ENCODE results near the gene KCNK17. TPM values are rescaled to one million over a fixed set of nuclear protein-coding genes. Genes with fewer than 3 reads are reported as not detected.
A peak's percentile ranks its signal among the peaks of the same experiment; 100 is the strongest.

KCNK17 gene, protein sequence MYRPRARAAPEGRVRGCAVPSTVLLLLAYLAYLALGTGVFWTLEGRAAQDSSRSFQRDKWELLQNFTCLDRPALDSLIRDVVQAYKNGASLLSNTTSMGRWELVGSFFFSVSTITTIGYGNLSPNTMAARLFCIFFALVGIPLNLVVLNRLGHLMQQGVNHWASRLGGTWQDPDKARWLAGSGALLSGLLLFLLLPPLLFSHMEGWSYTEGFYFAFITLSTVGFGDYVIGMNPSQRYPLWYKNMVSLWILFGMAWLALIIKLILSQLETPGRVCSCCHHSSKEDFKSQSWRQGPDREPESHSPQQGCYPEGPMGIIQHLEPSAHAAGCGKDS
- not detected in 2 replicates for polyA plus RNA-seq (2013)

DNA sequence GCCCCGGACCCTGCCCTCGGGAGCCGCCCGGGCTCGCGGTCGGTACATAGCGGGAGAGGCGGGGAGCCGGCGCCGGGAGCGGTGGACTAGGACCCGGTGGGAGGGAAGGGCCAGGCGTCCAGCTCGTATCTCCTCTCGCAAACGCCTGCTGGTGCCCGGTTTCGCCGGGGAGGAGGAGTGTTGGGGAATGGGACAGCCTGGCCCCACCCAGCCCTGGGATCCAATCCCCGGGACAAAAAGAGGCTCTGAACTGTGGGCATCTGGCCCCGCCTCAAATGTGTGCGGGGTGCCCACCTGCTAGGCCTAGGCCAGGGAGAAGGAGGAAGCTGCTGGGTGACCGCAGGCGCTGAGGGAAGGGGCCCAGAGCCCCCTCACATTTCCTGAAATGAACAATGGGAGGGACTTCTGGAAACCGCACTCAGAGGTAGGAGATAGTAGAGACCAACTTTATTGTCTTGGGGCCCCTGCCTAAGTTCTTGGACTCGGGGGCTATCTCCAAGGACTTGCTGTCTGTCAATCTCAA is at the start of gene KCNK17:
KCNK17 (minus strand) TSS at position 147 of the 523 bp plus-strand sequence; CDS start at position 48, 99 bp downstream.
- Histone ChIP-seq H2BK12ac (ENCODE audit: low read length) (no peak within 1 kb of the TSS), H3K36me3 (ENCODE audit: control insufficient read depth in 1 of 2, insufficient read depth in 2 of 2, low read length in 2 of 2) (no peaks in the 10 kb centered on the region), H4K91ac (ENCODE audit: low read depth, low read length) (no peak within 1 kb of the TSS), H2AFZ (ENCODE audit: insufficient read depth, low read length, poor library complexity) (no peak within 1 kb of the TSS), H3K4me1 (ENCODE audit: control insufficient read depth in 1 of 2, insufficient read depth in 2 of 2, low read length in 2 of 2) (peaks cover 0 to 2% of the 10 kb centered on the region in 2 experiments), H3K9me3 (ENCODE audit: insufficient read depth, low read depth, low read length) (peaks cover 11% of the 10 kb centered on the region), H3K79me1 (ENCODE audit: low read length) (no peaks in the 10 kb centered on the region), H3K9ac (ENCODE audit: low read length) (no peak within 1 kb of the TSS), H3K27me3 (ENCODE audit: insufficient read depth, low read length) (peaks cover 40% of the 10 kb centered on the region), H3K14ac (ENCODE audit: low read length) (no peak within 1 kb of the TSS), H4K12ac (ENCODE audit: low read depth, low read length) (no peak within 1 kb of the TSS), H2BK5ac (ENCODE audit: low read depth, low read length, poor library complexity) (no peak within 1 kb of the TSS), H3K4ac (ENCODE audit: low read depth, low read length) (no peak within 1 kb of the TSS), H3K4me3 (ENCODE audit: low read depth, low read length) (no peak within 1 kb of the TSS), H3K27ac (ENCODE audit: low read depth, low read length) (no peak within 1 kb of the TSS), H3K23ac (ENCODE audit: low read length) (no peak within 1 kb of the TSS), H4K8ac (ENCODE audit: low read depth, low read length) (no peak within 1 kb of the TSS), H2AK5ac (ENCODE audit: low read length) (no peak within 1 kb of the TSS), H2BK120ac (ENCODE audit: insufficient read depth, low read length, poor library complexity) (no peak within 1 kb of the TSS), H3K79me2 (ENCODE audit: control insufficient read depth, insufficient read depth, low read length, poor library complexity) (no peaks in the 10 kb centered on the region), H3K18ac (ENCODE audit: low read length) (no peak within 1 kb of the TSS), H3K4me2 (ENCODE audit: low read length) (peak within 1 kb of the TSS; percentile 45)
- WGBS (ENCODE audit: extremely low coverage, insufficient coverage, insufficient read length): no CpG with 5 or more reads among the region's 28 CpGs
- DNase-seq: no peak

DNA sequence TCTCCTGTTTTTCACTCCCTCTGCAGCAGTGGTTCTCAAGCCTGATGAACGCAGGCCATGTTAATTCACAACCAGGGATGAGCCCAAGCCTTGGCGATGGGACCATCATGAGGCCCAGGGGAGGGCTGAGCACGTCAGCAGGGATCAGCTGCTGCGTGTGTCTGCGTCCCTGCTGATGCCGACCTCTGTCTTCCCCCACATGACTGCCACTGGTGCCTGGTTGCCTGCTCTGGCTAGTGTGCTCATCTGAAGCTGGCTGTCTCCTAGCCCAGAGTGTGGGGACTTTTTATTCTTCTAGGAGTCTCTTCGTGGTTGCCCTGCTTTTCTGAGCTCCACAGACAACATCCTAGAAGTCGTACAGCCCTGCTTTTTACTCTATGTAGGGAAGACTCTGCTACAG is 49.1 kb upstream of the KCNK17 start:
- Histone ChIP-seq H3K4ac (ENCODE audit: low read depth, low read length) (no peak overlapping the region), H3K27ac (ENCODE audit: low read depth, low read length) (no peak overlapping the region), H3K9ac (ENCODE audit: low read length) (no peak overlapping the region), H3K4me3 (ENCODE audit: low read depth, low read length) (no peak overlapping the region), H4K12ac (ENCODE audit: low read depth, low read length) (no peak overlapping the region), H2AK5ac (ENCODE audit: low read length) (no peak overlapping the region), H3K79me1 (ENCODE audit: low read length) (no peaks in the 10 kb centered on the region), H3K4me1 (ENCODE audit: control insufficient read depth in 1 of 2, insufficient read depth in 2 of 2, low read length in 2 of 2) (no peaks in the 10 kb centered on the region), H3K4me2 (ENCODE audit: low read length) (no peak overlapping the region), H4K91ac (ENCODE audit: low read depth, low read length) (no peak overlapping the region), H2AFZ (ENCODE audit: insufficient read depth, low read length, poor library complexity) (no peak overlapping the region), H3K9me3 (ENCODE audit: insufficient read depth, low read depth, low read length) (no peaks in the 10 kb centered on the region), H3K79me2 (ENCODE audit: control insufficient read depth, insufficient read depth, low read length, poor library complexity) (no peaks in the 10 kb centered on the region), H2BK5ac (ENCODE audit: low read depth, low read length, poor library complexity) (no peak overlapping the region), H4K8ac (ENCODE audit: low read depth, low read length) (no peak overlapping the region), H2BK120ac (ENCODE audit: insufficient read depth, low read length, poor library complexity) (no peak overlapping the region), H3K27me3 (ENCODE audit: insufficient read depth, low read length) (no peaks in the 10 kb centered on the region), H2BK12ac (ENCODE audit: low read length) (no peak overlapping the region), H3K14ac (ENCODE audit: low read length) (no peak overlapping the region), H3K36me3 (ENCODE audit: control insufficient read depth in 1 of 2, insufficient read depth in 2 of 2, low read length in 2 of 2) (no peaks in the 10 kb centered on the region), H3K18ac (ENCODE audit: low read length) (no peak overlapping the region), H3K23ac (ENCODE audit: low read length) (no peak overlapping the region)
- WGBS (ENCODE audit: extremely low coverage, insufficient coverage, insufficient read length): no CpG with 5 or more reads among the region's 8 CpGs
- no peak for DNase-seq

DNA sequence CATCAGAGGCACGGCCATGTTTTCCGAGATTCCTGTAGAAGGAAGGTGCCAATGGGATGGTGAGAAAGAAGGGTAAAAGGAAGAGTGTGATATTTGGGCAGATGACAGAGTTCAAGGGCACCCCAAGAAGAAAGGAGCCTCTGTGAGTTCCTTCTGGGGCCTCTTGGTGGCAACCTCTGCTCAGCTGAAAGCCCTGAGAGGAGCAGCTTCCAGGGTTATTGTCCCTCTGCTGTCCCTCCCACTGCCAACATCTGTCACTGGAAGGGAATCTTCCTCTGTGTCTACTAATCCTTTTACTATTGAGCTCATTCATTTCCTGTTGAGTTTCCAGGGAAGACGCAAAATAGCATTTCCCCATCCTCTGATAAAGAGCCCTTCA is 48.3 kb upstream of the KCNK17 start:
- WGBS (ENCODE audit: extremely low coverage, insufficient coverage, insufficient read length): no CpG with 5 or more reads among the region's 3 CpGs
- Histone ChIP-seq H4K12ac (ENCODE audit: low read depth, low read length) (no peak overlapping the region), H4K8ac (ENCODE audit: low read depth, low read length) (no peak overlapping the region), H3K9me3 (ENCODE audit: insufficient read depth, low read depth, low read length) (no peaks in the 10 kb centered on the region), H3K23ac (ENCODE audit: low read length) (no peak overlapping the region), H3K4ac (ENCODE audit: low read depth, low read length) (no peak overlapping the region), H3K4me2 (ENCODE audit: low read length) (no peak overlapping the region), H3K4me3 (ENCODE audit: low read depth, low read length) (no peak overlapping the region), H2AK5ac (ENCODE audit: low read length) (no peak overlapping the region), H3K4me1 (ENCODE audit: control insufficient read depth in 1 of 2, insufficient read depth in 2 of 2, low read length in 2 of 2) (no peaks in the 10 kb centered on the region), H4K91ac (ENCODE audit: low read depth, low read length) (no peak overlapping the region), H2AFZ (ENCODE audit: insufficient read depth, low read length, poor library complexity) (no peak overlapping the region), H2BK120ac (ENCODE audit: insufficient read depth, low read length, poor library complexity) (no peak overlapping the region), H2BK5ac (ENCODE audit: low read depth, low read length, poor library complexity) (no peak overlapping the region), H3K14ac (ENCODE audit: low read length) (no peak overlapping the region), H2BK12ac (ENCODE audit: low read length) (no peak overlapping the region), H3K18ac (ENCODE audit: low read length) (no peak overlapping the region), H3K79me1 (ENCODE audit: low read length) (no peaks in the 10 kb centered on the region), H3K36me3 (ENCODE audit: control insufficient read depth in 1 of 2, insufficient read depth in 2 of 2, low read length in 2 of 2) (no peaks in the 10 kb centered on the region), H3K9ac (ENCODE audit: low read length) (no peak overlapping the region), H3K27ac (ENCODE audit: low read depth, low read length) (no peak overlapping the region), H3K27me3 (ENCODE audit: insufficient read depth, low read length) (no peaks in the 10 kb centered on the region), H3K79me2 (ENCODE audit: control insufficient read depth, insufficient read depth, low read length, poor library complexity) (no peaks in the 10 kb centered on the region)
- no peak for DNase-seq

DNA sequence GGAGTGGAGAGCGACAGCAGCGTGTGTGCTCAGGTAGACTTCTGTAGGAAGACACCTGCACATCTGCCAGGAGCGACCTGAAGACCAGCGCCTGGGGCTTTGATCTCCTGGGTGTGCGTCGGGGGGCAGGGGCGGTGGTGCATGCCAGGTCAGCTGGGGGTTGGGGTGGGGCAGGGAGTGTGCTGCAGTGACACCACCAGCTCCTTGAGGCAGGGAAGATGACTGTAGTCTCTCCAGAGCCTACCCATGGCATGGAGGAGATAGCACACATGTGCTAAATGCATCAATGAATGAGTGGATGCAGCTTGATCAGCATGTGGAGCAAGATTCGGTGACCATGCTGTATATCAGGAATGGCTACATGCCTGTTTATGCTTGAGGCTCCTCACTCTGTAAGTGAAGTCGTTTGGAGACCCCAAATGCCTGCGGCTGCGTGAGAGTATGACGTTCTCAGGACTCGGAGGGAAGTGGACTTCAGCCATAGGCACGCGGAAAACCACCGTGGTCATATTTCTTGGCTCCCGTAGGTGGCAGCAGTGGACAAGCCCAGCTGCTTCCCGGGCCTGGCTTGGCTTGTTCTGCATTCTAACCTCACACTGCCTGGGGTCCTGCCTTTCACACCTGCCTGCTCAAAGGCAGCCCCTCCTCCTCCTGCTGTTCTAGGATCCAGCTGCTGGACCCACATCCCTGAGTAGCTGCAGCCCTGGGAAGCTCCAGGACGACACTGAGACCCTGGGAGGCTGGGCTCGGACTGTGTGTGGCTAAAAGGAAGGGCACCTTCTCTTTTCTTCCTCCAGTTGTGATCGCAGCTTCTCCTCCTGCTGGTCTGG is 47.7 kb upstream of the KCNK17 start:
- no peak overlapping the region for H2BK5ac ChIP-seq (ENCODE audit: low read depth, low read length, poor library complexity)
- no peak overlapping the region for H3K4me3 ChIP-seq (ENCODE audit: low read depth, low read length)
- no peaks in the 10 kb centered on the region for H3K4me1 ChIP-seq (ENCODE audit: control insufficient read depth in 1 of 2, insufficient read depth in 2 of 2, low read length in 2 of 2)
- no peak overlapping the region for H2AFZ ChIP-seq (ENCODE audit: insufficient read depth, low read length, poor library complexity)
- no peak overlapping the region for H3K4ac ChIP-seq (ENCODE audit: low read depth, low read length)
- H3K18ac ChIP-seq (ENCODE audit: low read length): no peak overlapping the region
- H3K36me3 ChIP-seq (ENCODE audit: control insufficient read depth in 1 of 2, insufficient read depth in 2 of 2, low read length in 2 of 2): no peaks in the 10 kb centered on the region
- no peak overlapping the region for H3K23ac ChIP-seq (ENCODE audit: low read length)
- no peak overlapping the region for H2BK120ac ChIP-seq (ENCODE audit: insufficient read depth, low read length, poor library complexity)
- no peak overlapping the region for H3K4me2 ChIP-seq (ENCODE audit: low read length)
- no peak overlapping the region for H4K8ac ChIP-seq (ENCODE audit: low read depth, low read length)
- H3K9ac ChIP-seq (ENCODE audit: low read length): no peak overlapping the region
- H3K9me3 ChIP-seq (ENCODE audit: insufficient read depth, low read depth, low read length): no peaks in the 10 kb centered on the region
- H3K27me3 ChIP-seq (ENCODE audit: insufficient read depth, low read length): no peaks in the 10 kb centered on the region
- no peaks in the 10 kb centered on the region for H3K79me1 ChIP-seq (ENCODE audit: low read length)
- H4K91ac ChIP-seq (ENCODE audit: low read depth, low read length): no peak overlapping the region
- H3K14ac ChIP-seq (ENCODE audit: low read length): no peak overlapping the region
- no CpG with 5 or more reads among the region's 21 CpGs for WGBS (ENCODE audit: extremely low coverage, insufficient coverage, insufficient read length)
- no peak overlapping the region for H2AK5ac ChIP-seq (ENCODE audit: low read length)
- no peak overlapping the region for H2BK12ac ChIP-seq (ENCODE audit: low read length)
- peak; percentile 56 to 80 for DNase-seq
- no peak overlapping the region for H3K27ac ChIP-seq (ENCODE audit: low read depth, low read length)
- no peak overlapping the region for H4K12ac ChIP-seq (ENCODE audit: low read depth, low read length)
- H3K79me2 ChIP-seq (ENCODE audit: control insufficient read depth, insufficient read depth, low read length, poor library complexity): no peaks in the 10 kb centered on the region
